ENCODE results near the gene ZFYVE28.
"Not testable (repeated sequence)": the region's sequence is repeated elsewhere in the genome, so short reads cannot be mapped to it uniquely, and the experiment has no call there.

ZFYVE28 gene

GRCh38 chr4:2390146-2390545, 28.3 kb downstream of the ZFYVE28 start:
- no peak for DNase-seq (ENCODE audit: low spot score)

GRCh38 chr4:2389691-2390090, 28.8 kb downstream of the ZFYVE28 start:
- DNase-seq (ENCODE audit: low spot score): no peak

GRCh38 chr4:2388429-2389182, 29.8 kb downstream of the ZFYVE28 start:
- peak; percentile 14 for DNase-seq (ENCODE audit: low spot score)

DNA sequence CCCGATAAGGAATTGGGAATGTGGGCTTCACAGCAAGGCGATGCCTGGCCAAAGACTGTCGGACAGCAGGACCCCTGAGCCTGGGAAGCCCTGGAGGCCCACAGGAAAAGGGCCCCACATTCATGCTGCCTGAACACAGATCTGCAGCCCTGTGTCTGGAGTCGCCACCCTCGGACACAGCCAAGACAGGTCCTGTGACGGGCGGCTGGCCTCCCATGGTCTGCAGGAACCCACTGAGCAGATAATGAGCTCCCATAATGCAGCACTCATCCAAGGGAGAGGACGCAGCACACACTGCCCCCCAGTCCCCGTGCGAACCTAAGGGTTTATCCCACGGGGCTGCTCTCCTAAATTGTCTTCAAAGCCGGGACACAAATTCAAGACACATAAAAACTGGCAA, 30.6 kb downstream of the ZFYVE28 start:
- DNase-seq (ENCODE audit: low spot score): no peak

- no peak for DNase-seq (ENCODE audit: low spot score)
These were observed 31.2 kb downstream of the ZFYVE28 start for GRCh38 chr4:2387218-2387617.

DNA sequence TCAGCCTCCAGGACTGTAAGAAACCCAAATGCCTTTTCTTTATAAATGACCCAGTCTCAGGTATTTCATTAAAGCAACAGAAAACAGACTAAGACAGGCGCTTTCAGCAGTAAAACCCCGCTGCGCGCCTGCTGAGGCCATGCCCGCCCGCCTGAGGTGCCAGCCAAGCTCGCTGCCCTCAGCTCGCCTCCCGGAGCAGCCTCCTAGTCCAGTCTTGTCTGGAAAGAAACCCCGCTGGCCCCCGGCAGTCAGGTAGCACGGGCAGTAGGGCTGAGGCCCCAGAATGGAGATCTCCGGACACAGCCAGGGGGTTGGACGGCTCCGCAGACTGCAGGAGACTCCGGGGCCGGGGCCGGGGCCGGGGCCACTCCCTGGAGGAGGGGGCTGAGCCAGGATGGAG, 31.7 kb downstream of the ZFYVE28 start:
- DNase-seq (ENCODE audit: low spot score): no peak

DNA sequence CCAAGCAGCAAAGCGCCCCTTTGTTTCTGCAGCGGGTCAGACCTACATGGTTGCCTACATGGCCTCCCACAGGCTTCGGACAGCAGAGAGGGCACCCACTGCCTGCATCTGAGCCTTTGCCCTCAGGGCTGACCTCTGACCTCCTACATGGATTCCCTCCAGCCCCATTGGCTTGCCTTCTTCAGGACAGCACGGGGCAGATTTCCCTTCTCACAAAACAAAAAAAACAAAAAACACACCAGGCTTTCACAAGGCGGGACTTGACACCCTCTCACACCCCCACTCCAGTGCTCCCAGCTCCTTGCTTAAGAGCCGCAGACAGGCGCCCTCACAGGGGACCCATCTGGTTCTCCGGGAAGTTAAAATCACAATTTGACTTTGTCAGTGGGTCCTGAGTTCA, 32.9 kb downstream of the ZFYVE28 start:
- DNase-seq (ENCODE audit: low spot score): no peak

GRCh38 chr4:2384245-2384644, 34.2 kb downstream of the ZFYVE28 start:
- no peak for DNase-seq (ENCODE audit: low spot score)

DNA sequence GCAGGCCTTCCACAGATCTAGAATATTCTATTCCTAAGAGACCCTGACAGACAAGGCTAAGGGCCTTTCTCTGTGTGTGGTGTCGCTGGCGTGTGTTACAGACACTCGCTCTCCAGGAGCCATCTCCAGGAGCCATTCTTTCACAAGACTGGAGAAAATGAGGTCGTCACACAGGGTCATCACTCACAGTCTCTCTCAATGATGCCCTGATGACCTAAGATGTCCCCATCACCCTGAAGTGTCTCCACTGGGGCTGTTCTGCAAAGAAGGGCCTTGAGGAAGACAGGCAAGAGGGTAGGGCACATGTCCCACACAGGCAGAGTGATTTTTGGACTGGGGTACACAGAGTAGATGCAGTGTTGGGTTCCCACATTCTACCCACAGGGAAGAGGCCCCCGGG, 34.7 kb downstream of the ZFYVE28 start:
- no peak for DNase-seq (ENCODE audit: low spot score)

DNA sequence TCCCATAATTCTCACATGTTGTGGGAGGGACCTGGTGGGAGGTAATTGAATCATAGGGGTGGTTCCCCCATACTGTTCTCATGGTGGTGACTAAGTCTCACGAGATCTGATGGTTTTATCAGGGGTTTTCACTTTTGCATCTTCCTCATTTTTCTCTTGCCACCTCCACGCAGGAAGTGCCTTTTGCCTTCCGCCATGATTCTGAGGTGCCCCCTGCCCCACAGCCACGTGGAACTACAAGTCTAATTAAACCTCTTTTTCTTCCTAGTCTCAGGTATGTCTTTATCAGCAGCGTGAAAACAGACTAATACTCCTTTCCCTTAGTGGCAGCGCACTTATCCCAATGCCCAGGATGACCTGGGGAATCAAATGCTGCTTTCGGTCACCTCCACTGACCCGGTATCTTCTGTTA, 35.2 kb downstream of the ZFYVE28 start:
- DNase-seq (ENCODE audit: low spot score): not testable (repeated sequence)

DNA sequence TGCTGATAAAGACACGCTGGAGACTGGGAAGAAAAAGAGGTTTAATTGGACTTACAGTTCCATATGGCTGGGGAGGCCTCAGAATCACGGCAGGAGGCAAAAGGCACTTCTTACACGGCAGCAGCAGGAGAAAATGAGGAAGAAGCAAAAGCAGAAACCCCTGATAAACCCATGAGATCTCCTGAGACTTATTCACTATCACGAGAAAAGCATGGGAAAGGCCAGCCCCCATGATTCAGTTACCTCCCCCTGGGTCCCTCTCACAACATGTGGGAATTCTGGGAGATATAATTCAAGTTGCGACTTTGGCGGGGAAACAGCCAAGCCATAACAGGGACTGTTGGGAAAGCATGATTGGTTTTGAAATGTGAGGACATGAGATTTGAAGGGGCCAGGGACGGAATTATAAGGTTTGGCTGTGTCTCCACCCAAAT, 35.7 kb downstream of the ZFYVE28 start:
- not testable (repeated sequence) for DNase-seq (ENCODE audit: low spot score)

DNA sequence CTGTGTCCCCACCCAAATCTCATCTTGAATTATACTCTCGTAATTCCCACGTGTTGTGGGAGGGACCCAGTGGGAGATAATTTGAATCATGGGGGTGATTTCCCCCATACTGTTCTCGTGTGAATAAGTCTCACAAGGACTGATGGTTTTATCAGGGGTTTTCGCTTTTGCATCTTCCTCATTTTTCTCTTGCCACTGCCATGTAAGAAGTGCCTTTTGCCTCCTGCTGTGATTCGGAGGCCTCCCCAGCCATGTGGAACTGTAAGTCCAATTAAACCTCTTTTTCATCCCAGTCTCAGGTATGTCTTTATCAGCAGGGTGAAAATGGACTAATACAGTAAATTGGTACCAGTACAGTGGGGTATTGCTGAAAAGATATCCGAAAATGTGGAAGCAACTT, 37.9 kb downstream of the ZFYVE28 start:
- DNase-seq (ENCODE audit: low spot score): not testable (repeated sequence)

DNA sequence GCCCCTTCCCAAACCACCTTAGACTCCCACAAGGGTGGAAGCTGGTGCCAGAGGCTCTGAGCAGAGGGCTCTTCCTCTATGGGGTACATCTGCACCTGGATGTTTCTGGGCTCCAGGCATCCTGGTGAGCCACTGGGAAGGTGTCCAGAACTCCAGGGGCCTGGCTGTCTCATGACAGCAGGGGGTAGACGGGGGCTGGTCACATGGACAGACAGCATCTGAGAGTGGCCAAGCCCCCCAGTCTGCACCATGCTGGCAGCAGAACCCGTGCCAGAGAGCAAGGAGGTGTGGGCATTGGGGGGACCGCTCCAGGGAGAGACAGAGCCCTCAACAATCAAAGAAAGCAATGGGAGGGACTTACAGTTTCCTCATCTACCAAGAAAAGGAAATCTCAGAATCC, 39.5 kb downstream of the ZFYVE28 start:
- DNase-seq (ENCODE audit: low spot score): no peak

GRCh38 chr4:2378401-2378800, 40.0 kb downstream of the ZFYVE28 start:
- DNase-seq (ENCODE audit: low spot score): peak; percentile 35

DNA sequence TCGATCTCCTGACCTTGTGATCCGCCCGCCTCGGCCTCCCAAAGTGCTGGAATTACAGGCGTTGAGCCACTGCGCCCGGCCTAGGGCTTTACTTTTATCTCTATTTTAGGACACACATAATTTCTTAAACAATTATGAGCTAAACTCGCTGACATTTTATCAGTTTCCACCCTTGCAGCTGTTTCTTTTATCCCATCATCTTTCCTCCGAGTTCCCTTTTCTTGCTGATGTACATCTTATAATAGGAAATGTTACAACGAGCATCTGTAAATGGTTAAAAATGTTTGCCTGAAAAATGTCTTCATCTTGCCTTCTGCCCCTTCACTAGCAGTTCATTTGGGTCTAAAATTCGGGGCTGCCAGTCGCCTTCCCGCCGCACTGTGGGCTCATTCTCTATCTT, 41.2 kb downstream of the ZFYVE28 start:
- no peak for DNase-seq (ENCODE audit: low spot score)

- DNase-seq (ENCODE audit: low spot score): no peak
These were observed 43.0 kb downstream of the ZFYVE28 start for GRCh38 chr4:2375427-2375826.

- DNase-seq (ENCODE audit: low spot score): no peak
These were observed 44.9 kb downstream of the ZFYVE28 start for GRCh38 chr4:2373532-2373931.

DNA sequence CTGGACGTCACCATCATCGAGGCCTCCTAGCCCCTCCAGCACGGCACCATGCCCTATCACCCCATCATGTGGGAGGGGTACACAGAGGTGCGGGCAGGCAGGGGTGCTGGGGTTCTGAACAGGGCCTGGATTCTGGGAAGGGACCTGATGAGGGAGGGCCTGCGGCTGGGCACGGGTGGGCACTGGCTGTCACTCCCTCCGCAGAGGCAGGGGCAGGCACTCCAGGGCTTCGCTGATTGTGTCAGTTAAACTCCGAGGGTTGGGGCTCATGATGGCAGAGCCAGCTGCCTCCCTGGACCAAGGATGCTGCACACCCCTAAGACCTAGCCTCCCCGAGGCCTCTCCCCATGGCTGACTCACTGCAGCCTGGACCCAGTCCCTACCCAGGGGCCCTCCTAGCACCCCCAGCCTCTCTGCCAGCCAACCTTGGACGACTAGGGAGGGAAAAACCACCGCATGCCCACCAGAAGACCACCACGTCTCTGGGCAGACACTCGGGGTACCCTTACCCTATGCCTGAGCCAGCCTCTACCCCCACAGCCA, 45.9 kb downstream of the ZFYVE28 start:
- no peak for DNase-seq (ENCODE audit: low spot score)

- no peak for DNase-seq (ENCODE audit: low spot score)
These were observed 46.5 kb downstream of the ZFYVE28 start for GRCh38 chr4:2371765-2372487.

GRCh38 chr4:2370597-2371320, 47.7 kb downstream of the ZFYVE28 start:
- no peak for DNase-seq (ENCODE audit: low spot score)

DNA sequence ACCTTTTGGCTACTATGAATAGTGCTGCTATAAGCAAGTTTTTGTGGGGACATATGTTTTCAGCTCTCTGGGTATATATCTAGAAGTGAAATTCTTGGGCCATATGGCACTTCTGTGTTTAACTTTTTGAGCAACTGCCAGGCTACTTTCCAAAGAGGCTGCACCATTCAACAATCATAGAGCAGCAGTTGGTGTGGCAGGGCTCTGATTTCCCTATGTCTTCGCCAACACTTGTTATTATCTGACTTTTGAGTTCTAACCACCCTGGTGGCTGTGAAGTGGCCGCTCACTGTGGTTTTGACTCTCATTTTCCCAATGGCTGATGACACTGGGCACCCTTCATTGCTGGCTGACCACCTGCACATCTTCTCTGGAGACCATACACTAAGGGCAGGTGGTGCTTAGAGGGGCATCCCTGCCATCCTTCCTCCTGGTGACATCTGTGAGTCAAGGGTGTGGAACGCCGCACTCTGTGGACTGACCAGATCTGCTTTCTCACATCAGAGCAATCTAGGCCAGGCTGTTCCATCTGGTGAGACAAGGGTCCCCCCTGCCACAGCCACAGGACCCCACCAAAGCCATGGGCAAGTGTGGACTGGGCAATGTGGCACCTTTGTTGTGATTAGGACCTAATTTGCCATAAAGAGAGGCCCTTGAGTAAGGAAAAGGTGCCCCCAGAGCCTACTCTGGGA, 49.6 kb downstream of the ZFYVE28 start:
- DNase-seq (ENCODE audit: low spot score): no peak

GRCh38 chr4:2367626-2368025, 50.8 kb downstream of the ZFYVE28 start:
- no peak for DNase-seq (ENCODE audit: low spot score)

All from AG08395 (cell line).